Hepatocyte (in vitro differentiated cells): ENCODE results near the gene IL10RA.

Experiments
- EZH2 ChIP-seq: fragments of 200-600 bp; sonication (generic); IDR thresholded peaks from 2 replicates; pipeline ENCODE4 v1.6.1; 2016; ENCODE audit warnings: antibody characterized with exemption, mild to moderate bottlenecking, borderline replicate concordance
- TF ChIP-seq, protein P1 (sequence below): fragments of 200-600 bp; sonication (generic); IDR thresholded peaks from 2 replicates; pipeline ENCODE4 v1.5.1; 2016; ENCODE audit warnings: antibody characterized with exemption, mild to moderate bottlenecking; ENCODE audit not compliant: poor library complexity

DNA sequence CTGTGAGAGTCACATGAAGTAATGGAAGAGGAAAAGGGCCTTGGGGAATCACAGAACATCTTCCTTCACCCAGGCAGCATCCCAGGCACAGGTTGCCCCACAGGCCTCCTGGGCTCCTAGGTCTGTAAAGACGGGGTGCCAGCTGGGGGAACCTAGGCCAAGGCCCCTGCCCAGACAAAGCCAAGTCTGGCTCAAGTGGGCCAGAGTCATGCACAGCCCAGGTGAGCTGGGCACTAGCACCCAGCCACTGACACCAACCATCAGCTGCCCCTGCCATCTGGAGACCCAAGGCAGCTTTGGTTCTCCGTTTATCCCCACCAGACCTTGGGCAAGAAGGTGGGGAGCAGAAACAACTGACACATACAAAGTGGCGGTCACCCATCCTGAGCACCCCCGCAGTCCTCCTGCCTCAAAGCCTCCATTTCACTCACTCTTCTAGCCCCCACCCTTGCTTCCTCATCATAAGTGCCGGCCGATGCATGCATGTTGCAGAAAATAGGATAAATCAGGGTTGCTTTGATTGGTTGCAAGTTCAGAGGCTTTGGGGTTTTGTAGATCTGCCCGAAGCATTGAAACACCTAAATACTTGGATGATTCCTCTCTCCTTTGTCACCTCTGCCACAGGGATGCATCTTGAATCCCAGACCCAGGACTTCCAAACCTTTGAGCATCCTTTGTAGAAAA, 64.2 kb downstream of the IL10RA start:
- TF ChIP-seq, protein P1, sequence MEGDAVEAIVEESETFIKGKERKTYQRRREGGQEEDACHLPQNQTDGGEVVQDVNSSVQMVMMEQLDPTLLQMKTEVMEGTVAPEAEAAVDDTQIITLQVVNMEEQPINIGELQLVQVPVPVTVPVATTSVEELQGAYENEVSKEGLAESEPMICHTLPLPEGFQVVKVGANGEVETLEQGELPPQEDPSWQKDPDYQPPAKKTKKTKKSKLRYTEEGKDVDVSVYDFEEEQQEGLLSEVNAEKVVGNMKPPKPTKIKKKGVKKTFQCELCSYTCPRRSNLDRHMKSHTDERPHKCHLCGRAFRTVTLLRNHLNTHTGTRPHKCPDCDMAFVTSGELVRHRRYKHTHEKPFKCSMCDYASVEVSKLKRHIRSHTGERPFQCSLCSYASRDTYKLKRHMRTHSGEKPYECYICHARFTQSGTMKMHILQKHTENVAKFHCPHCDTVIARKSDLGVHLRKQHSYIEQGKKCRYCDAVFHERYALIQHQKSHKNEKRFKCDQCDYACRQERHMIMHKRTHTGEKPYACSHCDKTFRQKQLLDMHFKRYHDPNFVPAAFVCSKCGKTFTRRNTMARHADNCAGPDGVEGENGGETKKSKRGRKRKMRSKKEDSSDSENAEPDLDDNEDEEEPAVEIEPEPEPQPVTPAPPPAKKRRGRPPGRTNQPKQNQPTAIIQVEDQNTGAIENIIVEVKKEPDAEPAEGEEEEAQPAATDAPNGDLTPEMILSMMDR: no peak
- no peak for TF ChIP-seq EZH2
